HG02623 (cell line): ENCODE measurements around the gene INPP5A.

Experiments used
- ATAC-seq: cut with Tn5 transposase; IDR thresholded peaks from one replicate; pipeline ENCODE4 v1.9.1; 2021; ENCODE audit warnings: moderate library complexity; ENCODE audit not compliant: unreplicated experiment

Gene INPP5A

GRCh38 chr10:132624847-132625471, 87.4 kb downstream of the INPP5A start:
- ATAC-seq = no peak

- no peak for ATAC-seq
Observed at GRCh38 chr10:132626019-132626760, 88.6 kb downstream of the INPP5A start.

GRCh38 chr10:132626761-132627665, 89.4 kb downstream of the INPP5A start:
- ATAC-seq = no peak

- no peak for ATAC-seq
Observed at GRCh38 chr10:132627666-132628531, 90.3 kb downstream of the INPP5A start.

- no peak for ATAC-seq
Observed at GRCh38 chr10:132628966-132629900, 91.6 kb downstream of the INPP5A start.

- no peak for ATAC-seq
Observed at GRCh38 chr10:132630156-132630555, 92.6 kb downstream of the INPP5A start.

GRCh38 chr10:132630666-132631337, 93.2 kb downstream of the INPP5A start:
- ATAC-seq = no peak

GRCh38 chr10:132631338-132631735, 93.8 kb downstream of the INPP5A start:
- ATAC-seq = no peak

- ATAC-seq = no peak
Observed at GRCh38 chr10:132632091-132632561, 94.5 kb downstream of the INPP5A start.

GRCh38 chr10:132632851-132633684, 95.5 kb downstream of the INPP5A start:
- ATAC-seq = no peak

GRCh38 chr10:132634241-132634946, 96.8 kb downstream of the INPP5A start:
- no peak for ATAC-seq

- ATAC-seq = no peak
Observed at GRCh38 chr10:132634947-132635271, 97.3 kb downstream of the INPP5A start.

GRCh38 chr10:132636358-132636757, 98.8 kb downstream of the INPP5A start:
- no peak for ATAC-seq

GRCh38 chr10:132637477-132638129, 100.0 kb downstream of the INPP5A start:
- no peak for ATAC-seq

GRCh38 chr10:132638130-132638515, 100.5 kb downstream of the INPP5A start:
- no peak for ATAC-seq

GRCh38 chr10:132639470-132639869, 101.9 kb downstream of the INPP5A start:
- ATAC-seq = no peak
